Activated T-helper 1 cell treated with anti-CD3 and anti-CD28 coated beads, Interleukin-12 subunit alpha, Interleukin-12 subunit beta, Interleukin-2, Interleukin-4 antibody, amounts not matched to agents 30 ng/mL and 10 ng/mL and 1 ng/mL, durations not matched to agents 14 hours and 24 hours and 36 hours (primary cell): ENCODE results near the gene EXO1. TPM values are rescaled to one million over a fixed set of nuclear protein-coding genes. Genes with fewer than 3 reads are reported as not detected.
A peak's percentile ranks its signal among the peaks of the same experiment; 100 is the strongest.
"Not testable (repeated sequence)": the region's sequence is repeated elsewhere in the genome, so short reads cannot be mapped to it uniquely, and the experiment has no call there.

Experiments used
- DNase-seq: peaks from one replicate; pipeline ENCODE4 v3.0.0; 2021; ENCODE audit warnings: low spot score
- H3K27ac Mint-ChIP-seq: one replicate; pipeline ENCODE4 v1.8.0; 2021; ENCODE audit warnings: mild to moderate bottlenecking, mixed read lengths
- H3K27me3 Mint-ChIP-seq: one replicate; pipeline ENCODE4 v1.8.0; 2022; ENCODE audit warnings: mild to moderate bottlenecking, moderate library complexity, mixed read lengths; ENCODE audit not compliant: insufficient read depth
- H3K36me3 Mint-ChIP-seq: one replicate; pipeline ENCODE4 v1.8.0; 2021; ENCODE audit warnings: low read depth, mixed read lengths
- H3K4me1 Mint-ChIP-seq: one replicate; pipeline ENCODE4 v1.8.0; 2021; ENCODE audit warnings: low read depth, mixed read lengths
- H3K4me3 Mint-ChIP-seq: one replicate; pipeline ENCODE4 v1.8.0; 2021; ENCODE audit warnings: mild to moderate bottlenecking, moderate library complexity, mixed read lengths
- H3K9me3 Mint-ChIP-seq: one replicate; pipeline ENCODE4 v1.8.0; 2021; ENCODE audit warnings: mixed read lengths
- intact Hi-C: fragments of 100-400 bp; cut with micrococcal nuclease; formaldehyde crosslinking; loops from one replicate; pipeline ENCODE4 v1.15.1; 2024
- total RNA-seq: library from RNA; stranded (reverse); gene quantifications from 2 replicates; pipeline ENCODE4 v1.2.3, GENCODE V29; 2022

The EXO1 gene
- total RNA-seq, 1 donor from 2014 or later = 52.2 TPM

DNA sequence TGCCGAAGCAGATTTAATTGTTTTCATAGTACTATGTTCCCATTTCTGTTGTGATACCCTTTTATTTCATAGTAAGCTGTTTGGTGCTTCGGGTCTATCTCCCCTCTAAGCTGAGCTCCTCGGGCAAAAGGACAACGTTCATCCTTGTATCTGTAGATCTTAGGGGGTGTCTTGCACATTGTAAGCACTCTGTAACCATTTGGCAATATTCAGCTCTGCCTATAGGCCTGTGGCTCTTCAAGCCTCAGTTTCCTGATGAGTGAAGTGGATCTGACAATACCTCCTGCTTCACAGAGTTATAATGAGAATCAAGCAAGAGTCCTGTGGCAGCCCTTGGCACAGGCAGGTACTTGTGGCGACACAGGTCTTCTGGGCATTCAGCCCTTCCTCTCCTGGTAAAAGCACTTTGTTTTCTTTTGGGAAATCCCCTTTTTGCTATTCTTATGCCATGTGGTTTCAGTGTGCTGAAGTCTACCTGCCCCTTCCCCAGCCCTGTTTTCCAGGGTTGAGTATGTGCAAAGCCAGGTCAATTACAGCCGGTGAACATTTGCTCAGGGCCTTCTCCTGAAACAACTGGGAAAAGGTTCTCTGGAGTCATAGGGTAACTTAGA is 8.5 kb upstream of the EXO1 start:
- Mint-ChIP-seq H3K4me1 (peaks cover 8% of the 10 kb centered on the region), H3K27me3 (peaks cover 10% of the 10 kb centered on the region), H3K27ac (peak overlapping the region; percentile 1), H3K9me3 (no peaks in the 10 kb centered on the region), H3K36me3 (no peaks in the 10 kb centered on the region), H3K4me3 (no peak overlapping the region)
- DNase-seq = no peak
- intact Hi-C loops = no loop called here

DNA sequence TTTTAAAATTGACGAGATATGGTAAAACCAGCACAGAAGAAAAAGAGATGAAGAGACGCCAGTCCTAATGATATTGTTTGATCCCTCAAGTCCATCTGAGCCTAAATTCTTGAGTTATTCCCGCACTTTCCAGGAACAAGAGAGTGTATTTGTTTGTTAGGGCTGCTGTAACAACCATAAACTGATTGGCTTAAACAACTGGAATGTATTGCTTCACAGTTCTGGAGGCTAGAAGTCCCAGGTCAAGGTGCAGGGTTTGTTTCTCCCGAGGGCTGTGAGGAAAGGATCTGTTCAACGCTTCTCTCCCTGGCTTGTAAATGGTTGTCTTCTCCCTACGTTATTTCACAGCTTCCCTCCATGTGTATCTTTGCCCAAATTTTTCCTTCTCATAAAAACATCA is 7.8 kb upstream of the EXO1 start:
- H3K4me1 Mint-ChIP-seq = peaks cover 8% of the 10 kb centered on the region
- H3K9me3 Mint-ChIP-seq = no peaks in the 10 kb centered on the region
- DNase-seq = no peak
- peaks cover 6% of the 10 kb centered on the region for H3K27me3 Mint-ChIP-seq
- no peak overlapping the region for H3K4me3 Mint-ChIP-seq
- no peaks in the 10 kb centered on the region for H3K36me3 Mint-ChIP-seq
- no peak overlapping the region for H3K27ac Mint-ChIP-seq
- intact Hi-C loops = no loop called here

DNA sequence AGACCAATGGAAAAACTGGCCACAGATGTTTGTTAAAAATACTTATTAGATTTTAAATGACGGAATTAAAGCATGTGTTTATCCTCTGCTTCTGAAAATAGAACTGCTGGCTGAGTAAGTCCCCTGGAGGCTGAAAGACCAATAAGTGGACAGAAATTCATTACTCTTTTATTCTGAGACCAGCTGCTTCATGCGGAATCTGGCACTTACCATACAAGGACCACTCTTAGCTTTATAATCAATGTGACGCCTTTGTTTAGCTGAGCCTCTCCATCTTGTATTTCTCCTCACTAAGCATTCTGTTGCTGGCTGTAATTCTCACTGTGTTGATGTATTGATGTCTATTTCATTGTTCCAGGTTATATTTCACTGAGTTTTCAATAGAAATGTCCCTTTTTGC is 6.3 kb upstream of the EXO1 start:
- intact Hi-C loops = no loop called here
- H3K4me3 Mint-ChIP-seq = no peak overlapping the region
- H3K4me1 Mint-ChIP-seq = peaks cover 10% of the 10 kb centered on the region
- no peak overlapping the region for H3K27ac Mint-ChIP-seq
- H3K36me3 Mint-ChIP-seq = no peaks in the 10 kb centered on the region
- DNase-seq = no peak
- H3K9me3 Mint-ChIP-seq = no peaks in the 10 kb centered on the region
- H3K27me3 Mint-ChIP-seq = peaks cover 2% of the 10 kb centered on the region

DNA sequence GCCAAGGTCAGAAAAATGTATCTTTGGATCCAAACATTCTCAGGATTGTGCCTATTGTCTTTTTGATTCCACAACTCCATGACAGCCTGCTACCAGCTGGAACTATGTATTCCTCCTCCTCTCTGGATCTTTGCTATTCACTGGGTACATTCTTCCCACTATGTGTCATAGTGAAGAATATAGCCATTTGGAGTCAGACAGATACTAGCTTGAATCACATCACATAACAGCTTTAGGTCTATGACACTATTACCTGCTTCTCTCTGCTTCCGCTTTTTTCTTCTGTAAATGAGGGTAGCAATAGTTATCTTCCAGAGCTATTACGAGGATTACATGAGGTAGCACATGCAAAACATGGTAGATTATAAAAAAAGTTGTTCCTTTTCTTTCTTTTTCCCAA is 5.4 kb upstream of the EXO1 start:
- Mint-ChIP-seq H3K9me3 (no peaks in the 10 kb centered on the region), H3K4me3 (no peak overlapping the region), H3K4me1 (peaks cover 18% of the 10 kb centered on the region), H3K27ac (no peak overlapping the region), H3K36me3 (no peaks in the 10 kb centered on the region), H3K27me3 (peaks cover 2% of the 10 kb centered on the region)
- no peak for DNase-seq
- intact Hi-C loops = no loop called here

DNA sequence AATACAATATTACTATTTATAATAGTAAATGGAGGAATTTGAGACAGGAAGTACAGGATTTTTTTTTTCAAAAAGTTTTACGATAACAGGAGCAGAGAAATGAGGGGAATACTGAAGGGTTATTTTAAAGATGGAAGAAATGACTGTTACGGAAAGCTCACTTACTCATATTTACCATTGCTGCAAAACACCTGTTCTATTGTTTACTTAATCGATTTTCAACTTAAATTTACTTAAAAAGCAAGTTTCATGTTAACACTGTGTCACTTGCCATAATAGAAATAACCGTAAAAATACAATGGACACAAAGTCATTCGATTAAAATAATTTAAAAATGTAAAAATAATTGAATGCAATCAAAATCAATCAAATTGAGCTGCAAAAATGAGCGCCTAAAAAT is 3.4 kb upstream of the EXO1 start:
- no peak overlapping the region for H3K4me3 Mint-ChIP-seq
- H3K27ac Mint-ChIP-seq = no peak overlapping the region
- H3K4me1 Mint-ChIP-seq = peaks cover 33% of the 10 kb centered on the region
- H3K9me3 Mint-ChIP-seq = no peaks in the 10 kb centered on the region
- intact Hi-C loops = no loop called here
- DNase-seq = no peak
- H3K27me3 Mint-ChIP-seq = peaks cover 2% of the 10 kb centered on the region
- H3K36me3 Mint-ChIP-seq = peaks cover 8% of the 10 kb centered on the region

DNA sequence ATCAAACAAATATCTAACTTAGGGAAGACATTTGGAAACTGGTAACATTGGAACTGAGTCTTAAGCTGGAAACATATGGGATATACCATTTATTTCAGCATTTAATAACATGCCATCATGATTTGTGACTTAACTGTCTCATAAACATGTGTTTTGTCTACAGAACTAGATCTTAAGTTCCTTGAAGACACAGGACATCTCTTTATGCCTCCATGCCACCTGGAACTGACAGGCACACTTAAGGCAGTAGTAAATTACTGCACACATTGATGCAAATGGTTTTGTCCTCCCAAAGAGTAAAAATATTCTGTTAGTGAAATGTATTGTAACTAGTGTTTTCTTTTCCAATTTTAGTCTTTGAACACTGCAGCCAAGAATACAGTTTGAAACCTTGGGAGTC is 1.6 kb upstream of the EXO1 start:
- intact Hi-C loops = loop anchor here (5.0 kb wide), 1 partner anchor 36 kb away; no protein-coding TSS in a partner anchor
- peak overlapping the region; percentile 97 for H3K4me3 Mint-ChIP-seq
- peaks cover 36% of the 10 kb centered on the region for H3K4me1 Mint-ChIP-seq

DNA sequence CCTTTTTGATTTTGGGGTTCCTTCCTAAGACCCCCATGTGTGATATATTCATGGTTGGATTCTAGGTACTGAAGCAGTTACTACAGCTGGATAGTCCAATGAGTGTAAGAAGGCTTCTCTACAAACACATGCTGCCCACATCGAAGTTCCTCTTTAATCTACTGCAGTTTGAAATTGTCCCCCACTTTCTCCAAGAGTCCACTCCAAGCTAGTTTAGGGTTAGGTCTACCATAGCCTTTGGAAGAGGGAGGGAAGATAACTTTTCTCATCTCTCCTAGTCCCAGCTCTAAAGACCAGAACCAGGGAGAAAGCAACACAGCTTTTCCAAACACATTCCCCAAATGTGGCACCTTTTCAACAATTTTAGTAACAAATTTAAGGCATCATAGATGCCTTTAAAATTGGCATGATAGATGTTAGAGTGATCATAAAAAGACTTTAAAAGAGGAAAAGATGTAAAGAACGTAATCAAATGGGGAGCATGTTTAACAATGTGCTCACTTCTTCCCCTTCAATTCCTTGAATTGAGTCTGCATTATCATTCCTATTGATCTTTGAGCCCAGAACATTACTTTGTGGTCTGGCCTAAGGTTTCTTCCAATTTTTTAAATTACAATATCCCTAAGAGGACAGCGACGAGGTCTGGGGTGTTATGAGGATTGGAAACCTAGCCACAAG is 1.0 kb upstream of the EXO1 start:
- peaks cover 36% of the 10 kb centered on the region for H3K4me1 Mint-ChIP-seq
- peaks cover 2% of the 10 kb centered on the region for H3K27me3 Mint-ChIP-seq
- no peak for DNase-seq
- H3K4me3 Mint-ChIP-seq = peak overlapping the region; percentile 97
- no peaks in the 10 kb centered on the region for H3K9me3 Mint-ChIP-seq
- H3K36me3 Mint-ChIP-seq = peaks cover 10% of the 10 kb centered on the region
- peak overlapping the region; percentile 98 for H3K27ac Mint-ChIP-seq
- intact Hi-C loops = loop anchor here (1.0 to 5.0 kb wide), 8 partner anchors 35 to 1408 kb away; partner anchors contain the start of genes CEP170, CHML, FH and OPN3

More for the DNA sequence above, 1.6 kb upstream of the EXO1 start:
- H3K27me3 Mint-ChIP-seq = peaks cover 2% of the 10 kb centered on the region
- no peak overlapping the region for H3K27ac Mint-ChIP-seq
- no peaks in the 10 kb centered on the region for H3K9me3 Mint-ChIP-seq
- H3K36me3 Mint-ChIP-seq = peaks cover 10% of the 10 kb centered on the region
- no peak for DNase-seq

DNA sequence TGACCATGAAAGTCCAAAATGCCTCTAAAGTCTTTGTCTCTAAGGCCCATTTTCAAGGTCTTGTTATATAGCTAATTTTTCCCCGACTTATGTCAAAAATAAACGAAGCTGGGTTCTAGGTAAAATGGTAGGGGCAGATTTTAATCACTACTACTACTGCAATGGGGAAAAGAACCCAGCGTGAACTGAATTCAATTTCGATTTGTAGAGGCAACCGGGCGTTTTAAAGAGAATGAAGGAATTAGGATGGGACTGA is 536 bp upstream of the EXO1 start:
- Mint-ChIP-seq H3K27me3 (peaks cover 2% of the 10 kb centered on the region), H3K4me3 (peak overlapping the region; percentile 97), H3K36me3 (peaks cover 12% of the 10 kb centered on the region), H3K9me3 (no peaks in the 10 kb centered on the region), H3K4me1 (peaks cover 36% of the 10 kb centered on the region), H3K27ac (peak overlapping the region; percentile 98)
- intact Hi-C loops = loop anchor here (1.0 to 5.0 kb wide), 8 partner anchors 35 to 1408 kb away; partner anchors contain the start of genes CEP170, CHML, FH and OPN3
- DNase-seq = no peak

DNA sequence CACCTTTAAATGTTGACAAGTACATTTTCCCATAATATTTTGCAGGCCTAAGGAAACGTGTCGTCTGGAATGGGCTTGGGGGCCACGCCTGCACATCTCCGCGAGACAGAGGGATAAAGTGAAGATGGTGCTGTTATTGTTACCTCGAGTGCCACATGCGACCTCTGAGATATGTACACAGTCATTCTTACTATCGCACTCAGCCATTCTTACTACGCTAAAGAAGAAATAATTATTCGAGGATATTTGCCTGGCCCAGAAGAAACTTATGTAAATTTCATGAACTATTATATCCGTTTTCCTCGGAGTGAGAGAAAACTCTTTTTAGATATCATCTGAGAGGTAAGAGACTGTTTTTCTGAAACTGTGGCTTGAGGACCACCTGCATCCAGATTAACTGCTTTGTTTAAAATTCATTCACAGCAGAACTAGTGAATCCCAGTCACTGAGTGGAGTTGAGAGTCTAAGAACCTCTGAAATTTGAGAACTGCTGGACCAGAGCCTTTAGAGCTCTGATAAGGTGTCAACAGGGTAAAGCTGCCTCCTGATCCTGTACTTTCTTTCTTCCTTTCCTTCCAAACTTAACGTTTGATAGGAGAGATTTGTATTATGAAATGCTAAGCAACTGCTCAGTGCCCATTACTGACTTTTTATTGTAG is 811 bp downstream of the EXO1 start:
- intact Hi-C loops = loop anchor here (5.0 kb wide), 1 partner anchor 33 kb away; no protein-coding TSS in a partner anchor
- DNase-seq = no peak
- Mint-ChIP-seq H3K27me3 (no peaks in the 10 kb centered on the region), H3K4me3 (peak overlapping the region; percentile 97), H3K9me3 (no peaks in the 10 kb centered on the region), H3K36me3 (peaks cover 17% of the 10 kb centered on the region), H3K27ac (peak overlapping the region; percentile 98), H3K4me1 (peaks cover 36% of the 10 kb centered on the region)

DNA sequence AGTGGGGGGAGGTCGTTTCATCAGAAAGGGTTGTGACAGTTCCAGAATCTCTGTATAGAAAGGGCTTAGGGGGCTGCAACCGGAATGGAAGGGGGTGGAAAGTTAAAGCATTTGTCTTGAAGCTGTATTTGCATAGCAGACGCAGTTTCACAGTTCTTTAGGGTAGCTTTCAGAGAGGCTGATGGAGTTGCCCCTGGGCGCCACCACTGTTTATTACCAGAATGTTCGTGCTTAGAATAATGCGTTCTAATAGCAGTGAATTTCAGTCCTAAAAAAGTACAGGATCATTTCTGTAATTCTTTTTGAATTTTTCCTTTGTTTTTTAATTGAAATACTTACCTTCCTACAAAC is 1.3 kb downstream of the EXO1 start:
- H3K27me3 Mint-ChIP-seq = no peaks in the 10 kb centered on the region
- peak overlapping the region; percentile 97 for H3K4me3 Mint-ChIP-seq
- H3K27ac Mint-ChIP-seq = peak overlapping the region; percentile 98
- peaks cover 36% of the 10 kb centered on the region for H3K4me1 Mint-ChIP-seq
- intact Hi-C loops = loop anchor here (5.0 kb wide), 1 partner anchor 33 kb away; no protein-coding TSS in a partner anchor
- DNase-seq = no peak
- H3K36me3 Mint-ChIP-seq = peaks cover 18% of the 10 kb centered on the region
- no peaks in the 10 kb centered on the region for H3K9me3 Mint-ChIP-seq

DNA sequence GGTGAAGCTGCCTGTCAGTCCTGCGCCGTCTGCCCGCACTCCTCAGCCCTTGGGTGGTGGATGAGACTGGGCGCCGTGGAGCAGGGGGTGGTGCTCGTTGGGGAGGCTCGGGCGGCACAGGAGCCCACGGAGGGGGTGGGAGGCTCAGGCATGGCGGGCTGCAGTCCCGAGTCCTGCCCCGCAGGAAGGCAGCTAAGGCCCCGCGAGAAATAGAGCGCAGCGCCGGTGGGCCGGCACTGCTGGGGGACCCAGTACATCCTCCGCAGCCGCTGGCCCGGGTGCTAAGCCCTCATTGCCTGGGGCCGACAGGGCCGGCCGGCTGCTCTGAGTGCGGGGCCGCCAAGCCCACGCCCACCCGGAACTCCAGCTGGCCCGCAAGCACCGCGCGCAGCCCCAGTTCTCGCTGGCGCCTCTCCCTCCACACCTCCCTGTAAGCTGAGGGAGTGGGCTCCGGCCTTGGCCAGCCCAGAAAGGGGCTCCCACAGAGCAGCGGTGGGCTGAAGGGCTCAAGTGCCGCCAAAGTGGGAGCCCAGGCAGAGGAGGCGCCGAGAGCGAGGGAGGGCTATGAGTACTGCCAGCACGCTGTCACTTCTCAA is 7.6 kb downstream of the EXO1 start:
- H3K4me1 Mint-ChIP-seq, H3K4me3 Mint-ChIP-seq, DNase-seq, H3K27me3 Mint-ChIP-seq, H3K9me3 Mint-ChIP-seq, intact Hi-C loops, H3K27ac Mint-ChIP-seq: not testable (repeated sequence)
- peaks cover 26% of the 10 kb centered on the region for H3K36me3 Mint-ChIP-seq

DNA sequence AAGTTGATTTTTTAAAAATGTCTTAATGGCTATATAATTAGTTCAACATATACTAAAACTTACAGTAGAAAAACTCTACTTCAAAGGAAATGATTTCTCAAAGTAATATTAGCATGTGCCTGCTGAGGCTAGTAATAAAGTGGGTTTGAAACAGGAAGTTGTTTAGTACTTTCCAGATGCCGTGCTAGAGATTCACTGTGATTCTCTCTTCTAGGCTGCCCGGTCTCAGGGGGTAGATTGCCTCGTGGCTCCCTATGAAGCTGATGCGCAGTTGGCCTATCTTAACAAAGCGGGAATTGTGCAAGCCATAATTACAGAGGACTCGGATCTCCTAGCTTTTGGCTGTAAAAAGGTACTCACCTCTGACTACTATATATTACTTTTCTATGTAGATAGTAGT is 9.1 kb downstream of the EXO1 start:
- no peaks in the 10 kb centered on the region for H3K9me3 Mint-ChIP-seq
- peaks cover 33% of the 10 kb centered on the region for H3K36me3 Mint-ChIP-seq
- H3K27me3 Mint-ChIP-seq = no peaks in the 10 kb centered on the region
- H3K27ac Mint-ChIP-seq = no peak overlapping the region
- no peaks in the 10 kb centered on the region for H3K4me1 Mint-ChIP-seq
- intact Hi-C loops = no loop called here
- DNase-seq = no peak
- no peak overlapping the region for H3K4me3 Mint-ChIP-seq

DNA sequence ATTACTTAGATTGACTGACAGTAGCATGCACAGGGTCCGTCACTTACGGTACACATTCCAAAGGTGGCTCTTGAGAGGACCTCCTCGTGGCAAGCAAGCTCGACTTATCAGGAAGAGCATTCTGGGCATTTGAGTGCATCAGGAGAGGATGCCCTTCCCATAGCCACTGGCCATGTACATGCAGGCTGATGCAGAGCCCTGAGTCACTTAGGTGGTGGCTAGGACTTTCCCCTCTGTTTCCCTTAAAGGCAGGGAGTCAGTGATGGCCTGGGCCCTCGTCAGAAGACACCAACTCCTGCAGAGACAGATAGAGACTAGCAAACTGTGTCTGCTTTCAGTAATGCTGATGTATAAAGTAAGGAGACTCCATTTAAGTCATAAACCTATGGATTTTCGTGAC is 12.9 kb downstream of the EXO1 start:
- no peak overlapping the region for H3K4me3 Mint-ChIP-seq
- intact Hi-C loops = no loop called here
- H3K27ac Mint-ChIP-seq = no peak overlapping the region
- H3K4me1 Mint-ChIP-seq = peaks cover 7% of the 10 kb centered on the region
- no peaks in the 10 kb centered on the region for H3K9me3 Mint-ChIP-seq
- DNase-seq = no peak
- peaks cover 27% of the 10 kb centered on the region for H3K36me3 Mint-ChIP-seq
- H3K27me3 Mint-ChIP-seq = no peaks in the 10 kb centered on the region
